KMS-11 (cell line): ENCODE measurements around the gene PRDM16.

Source experiments
- H2AFZ ChIP-seq: fragments of 200-600 bp; sonication (generic); 2 replicates; pipeline ENCODE4 v1.6.1; 2016; ENCODE audit warnings: antibody characterized with exemption, mixed run types, low read depth
- H3K27ac ChIP-seq: fragments of 200-600 bp; sonication (generic); 2 replicates; pipeline ENCODE4 v1.6.1; 2016; ENCODE audit warnings: mild to moderate bottlenecking, mixed run types
- H3K27me3 ChIP-seq: fragments of 200-600 bp; sonication (generic); 2 replicates; pipeline ENCODE4 v1.6.1; 2017; ENCODE audit warnings: mild to moderate bottlenecking, low read depth, mixed run types, moderate library complexity; ENCODE audit not compliant: insufficient read depth
- H3K36me3 ChIP-seq: fragments of 200-600 bp; sonication (generic); 2 replicates; pipeline ENCODE4 v1.6.1; 2017; ENCODE audit warnings: mild to moderate bottlenecking, mixed run types; ENCODE audit not compliant: insufficient read depth
- H3K4me1 ChIP-seq: fragments of 200-600 bp; sonication (generic); 2 replicates; pipeline ENCODE4 v1.6.1; 2016; ENCODE audit warnings: mild to moderate bottlenecking, low read depth, mixed run types; ENCODE audit not compliant: poor library complexity, severe bottlenecking
- H3K4me2 ChIP-seq: fragments of 200-600 bp; sonication (generic); 2 replicates; pipeline ENCODE4 v1.7.0; 2016; ENCODE audit warnings: mild to moderate bottlenecking, mixed run types
- H3K4me3 ChIP-seq: fragments of 200-600 bp; sonication (generic); IDR thresholded peaks from 2 replicates; pipeline ENCODE4 v1.6.1; 2017; ENCODE audit warnings: low read depth, low read length, mixed read lengths; ENCODE audit not compliant: insufficient read depth
- H3K79me2 ChIP-seq: fragments of 200-600 bp; sonication (generic); 2 replicates; pipeline ENCODE4 v1.6.1; 2016; ENCODE audit warnings: low read depth, mixed run types; ENCODE audit not compliant: insufficient read depth
- H3K9ac ChIP-seq: fragments of 200-600 bp; sonication (generic); 2 replicates; pipeline ENCODE4 v1.6.1; 2016; ENCODE audit warnings: mild to moderate bottlenecking, mixed run types
- H4K20me1 ChIP-seq: fragments of 200-600 bp; sonication (generic); 2 replicates; pipeline ENCODE4 v1.6.1; 2016; ENCODE audit warnings: mild to moderate bottlenecking, mixed run types; ENCODE audit not compliant: insufficient read depth
- CTCF ChIP-seq: fragments of 200-600 bp; sonication (generic); conservative IDR thresholded peaks from 2 replicates; pipeline ENCODE4 v1.6.1; 2017; ENCODE audit warnings: low read depth, mild to moderate bottlenecking, antibody characterized with exemption, low read length, moderate library complexity, mixed read lengths

Gene PRDM16

GRCh38 chr1:3021801-3022401 is 47.1 kb upstream of the PRDM16 start:
- no peak overlapping the region for H3K27ac ChIP-seq
- H3K4me2 ChIP-seq: no peak overlapping the region
- no peak overlapping the region for H3K4me3 ChIP-seq
- no peak overlapping the region for H2AFZ ChIP-seq
- no peaks in the 10 kb centered on the region for H3K36me3 ChIP-seq
- no peak overlapping the region for H3K9ac ChIP-seq
- H4K20me1 ChIP-seq: no peaks in the 10 kb centered on the region
- no peaks in the 10 kb centered on the region for H3K4me1 ChIP-seq
- TF ChIP-seq CTCF: no peak
- H3K27me3 ChIP-seq: peaks cover 50% of the 10 kb centered on the region
- no peaks in the 10 kb centered on the region for H3K79me2 ChIP-seq

GRCh38 chr1:3022511-3022973 is 46.5 kb upstream of the PRDM16 start:
- Histone ChIP-seq H3K4me3 (no peak overlapping the region), H3K4me2 (no peak overlapping the region), H4K20me1 (no peaks in the 10 kb centered on the region), H3K36me3 (no peaks in the 10 kb centered on the region), H3K27me3 (peaks cover 50% of the 10 kb centered on the region), H3K27ac (no peak overlapping the region), H3K79me2 (no peaks in the 10 kb centered on the region), H2AFZ (no peak overlapping the region), H3K9ac (no peak overlapping the region), H3K4me1 (no peaks in the 10 kb centered on the region)
- no peak for TF ChIP-seq CTCF

- no peaks in the 10 kb centered on the region for H4K20me1 ChIP-seq
- H3K27me3 ChIP-seq: peaks cover 53% of the 10 kb centered on the region
- no peak overlapping the region for H3K27ac ChIP-seq
- no peaks in the 10 kb centered on the region for H3K4me1 ChIP-seq
- no peaks in the 10 kb centered on the region for H3K36me3 ChIP-seq
- H3K4me2 ChIP-seq: no peak overlapping the region
- no peak overlapping the region for H2AFZ ChIP-seq
- H3K9ac ChIP-seq: no peak overlapping the region
- TF ChIP-seq CTCF: no peak
- H3K79me2 ChIP-seq: no peaks in the 10 kb centered on the region
- H3K4me3 ChIP-seq: no peak overlapping the region
Measured at GRCh38 chr1:3022976-3023375, 46.0 kb upstream of the PRDM16 start.

- Histone ChIP-seq H4K20me1 (no peaks in the 10 kb centered on the region), H3K9ac (no peak overlapping the region), H3K79me2 (no peaks in the 10 kb centered on the region), H3K36me3 (no peaks in the 10 kb centered on the region), H2AFZ (no peak overlapping the region), H3K4me3 (no peak overlapping the region), H3K4me1 (no peaks in the 10 kb centered on the region), H3K27me3 (peaks cover 55% of the 10 kb centered on the region), H3K27ac (no peak overlapping the region), H3K4me2 (no peak overlapping the region)
- no peak for TF ChIP-seq CTCF
Measured at GRCh38 chr1:3024019-3024418, 45.0 kb upstream of the PRDM16 start.
